Mesodermal cell (in vitro differentiated cells): ENCODE results near the gene FAM174B.

ENCODE experiments used
- H3K27ac ChIP-seq: 2 replicates; pipeline ENCODE4 v1.7.0; 2013; ENCODE audit warnings: mild to moderate bottlenecking, low read depth, low read length, moderate library complexity; ENCODE audit not compliant: severe bottlenecking
- H3K36me3 ChIP-seq: 2 replicates; pipeline ENCODE4 v1.7.1; 2013; ENCODE audit warnings: mild to moderate bottlenecking, low read length, moderate library complexity; ENCODE audit not compliant: control insufficient read depth, insufficient read depth
- H3K4me1 ChIP-seq: one replicate; pipeline ENCODE4 v1.7.1; 2013; ENCODE audit warnings: mild to moderate bottlenecking, low read length; ENCODE audit not compliant: insufficient read depth, control insufficient read depth, poor library complexity, severe bottlenecking
- H3K4me3 ChIP-seq: 2 replicates; pipeline ENCODE4 v1.7.0; 2013; ENCODE audit warnings: low read length, control low read depth, mild to moderate bottlenecking; ENCODE audit not compliant: insufficient read depth, poor library complexity, severe bottlenecking; ENCODE audit errors: extremely low read depth
- H3K9me3 ChIP-seq: 2 replicates; pipeline ENCODE4 v1.7.1; 2013; ENCODE audit warnings: mild to moderate bottlenecking, low read length, moderate library complexity; ENCODE audit not compliant: control insufficient read depth
- WGBS, 2 experiments: methylation state at CpG; one replicate each; pipeline ENCODE4 v1.1.5; 2013; ENCODE audit warnings: missing lambda C conversion rate in 2 of 2; ENCODE audit not compliant: insufficient coverage in 2 of 2; 5-methylcytosine and 5-hydroxymethylcytosine counted together

Gene FAM174B

DNA sequence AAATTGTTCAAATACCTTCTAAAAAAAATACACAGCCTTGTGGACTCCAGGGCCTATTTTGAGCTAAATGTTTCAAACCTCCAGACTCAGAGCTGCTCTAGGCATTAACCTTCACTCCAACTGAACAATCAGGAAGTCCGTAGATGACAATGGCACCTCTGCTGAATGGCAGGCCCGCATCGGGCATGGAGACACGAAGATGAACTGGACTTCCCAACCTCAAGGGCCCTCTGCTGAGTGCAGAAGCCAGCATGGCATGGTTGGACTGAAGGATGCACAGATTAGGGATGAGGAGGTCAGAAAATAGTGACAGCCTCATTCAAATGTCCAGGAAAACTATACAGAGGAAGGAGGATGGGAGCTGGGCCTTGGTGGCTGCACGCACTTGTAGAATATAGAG lies 2.2 kb downstream of the FAM174B start:
- 90 to 98% methylated on average over 4 to 5 of the region's 5 CpGs for WGBS, 2 experiments
- no peak overlapping the region for H3K4me3 ChIP-seq
- no peaks in the 10 kb centered on the region for H3K4me1 ChIP-seq

DNA sequence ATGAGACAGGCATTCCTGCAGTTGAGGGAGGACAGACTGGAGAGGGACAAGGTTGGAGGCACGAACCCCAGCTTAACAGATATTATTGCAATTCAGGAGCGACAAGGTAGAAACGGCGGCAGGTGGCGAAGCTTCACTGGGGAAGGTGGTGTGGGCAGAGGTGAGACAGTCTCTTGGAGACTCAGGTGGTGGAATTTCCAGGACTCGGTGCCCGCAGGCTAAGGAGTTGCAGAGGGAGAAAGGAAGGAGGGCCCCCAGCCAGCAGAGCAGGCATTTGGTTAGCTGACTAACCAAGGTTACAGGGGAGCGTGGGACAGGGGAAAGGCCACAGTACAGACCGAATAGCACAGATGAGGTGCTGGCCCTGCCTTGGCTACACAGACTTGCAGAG lies 3.0 kb downstream of the FAM174B start:
- Histone ChIP-seq H3K4me3 (no peak overlapping the region), H3K36me3 (peaks cover 14% of the 10 kb centered on the region), H3K4me1 (no peaks in the 10 kb centered on the region), H3K9me3 (peaks cover 13% of the 10 kb centered on the region), H3K27ac (no peak overlapping the region)
- WGBS, 2 experiments, result 86 to 97% methylated on average over 7 to 9 of the region's 9 CpGs

More for the DNA sequence above, 2.2 kb downstream of the FAM174B start:
- peaks cover 11% of the 10 kb centered on the region for H3K9me3 ChIP-seq
- H3K36me3 ChIP-seq, result peaks cover 14% of the 10 kb centered on the region
- no peak overlapping the region for H3K27ac ChIP-seq

DNA sequence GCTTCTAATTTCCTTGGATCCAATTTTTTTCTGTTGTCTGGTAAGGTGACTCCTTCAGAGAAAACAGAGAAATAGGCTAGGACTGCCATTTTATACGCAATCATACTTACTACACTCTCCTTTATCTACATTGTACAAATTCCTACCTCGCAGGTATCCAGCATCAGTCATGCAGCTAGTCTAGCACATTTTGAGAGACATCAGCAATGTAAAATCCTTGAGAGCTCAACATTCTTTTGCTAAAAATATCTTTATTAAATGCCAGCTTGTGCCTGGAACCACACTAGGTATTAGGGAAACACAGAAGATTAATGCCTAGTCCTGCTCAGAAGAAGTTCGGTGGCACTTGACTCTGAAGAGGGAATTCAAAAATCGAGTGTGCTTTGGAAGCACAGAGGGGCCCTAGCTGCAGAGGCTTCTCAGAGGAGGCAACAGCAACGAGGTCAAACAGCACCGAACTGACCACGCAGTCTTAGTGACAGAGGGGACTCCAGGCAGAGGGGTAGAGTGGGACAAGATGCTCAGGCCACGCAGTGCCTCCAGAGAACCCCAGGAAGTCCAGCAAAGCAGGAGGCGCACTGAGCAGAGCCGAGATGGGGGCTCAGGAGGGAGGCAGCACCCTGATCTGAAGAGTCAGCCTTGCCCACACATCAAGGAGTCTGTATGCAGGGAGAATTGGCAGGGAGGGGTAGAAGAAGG lies 3.5 kb downstream of the FAM174B start:
- WGBS, 2 experiments, result 84 to 86% methylated on average over 9 to 10 of the region's 10 CpGs
- Histone ChIP-seq H3K27ac (no peak overlapping the region), H3K4me3 (no peak overlapping the region), H3K9me3 (peaks cover 13% of the 10 kb centered on the region), H3K36me3 (peaks cover 14% of the 10 kb centered on the region), H3K4me1 (no peaks in the 10 kb centered on the region)

DNA sequence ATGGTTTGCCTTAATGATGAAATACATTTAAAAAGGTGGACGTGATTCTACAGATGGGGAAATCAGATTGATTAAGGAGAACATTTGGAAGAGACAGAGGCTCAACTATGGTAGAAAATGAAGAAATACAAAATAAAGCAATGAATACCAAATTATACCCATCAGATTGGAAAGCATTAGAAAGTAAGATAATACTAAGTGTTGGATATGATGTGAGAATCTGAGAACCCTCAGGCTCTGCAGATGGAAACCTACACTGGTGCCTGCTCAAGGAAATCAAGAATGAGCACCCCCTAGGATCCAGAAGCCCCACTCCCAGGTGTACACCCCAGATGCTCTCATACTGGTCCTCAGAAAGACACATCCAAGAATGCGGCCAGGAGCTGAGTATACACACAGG lies 4.6 kb downstream of the FAM174B start:
- 100% methylated on average over 1 of the region's 2 CpGs; no CpG with 5 or more reads in 1 of the 2 experiments for WGBS, 2 experiments
- Histone ChIP-seq H3K4me3 (no peak overlapping the region), H3K4me1 (no peaks in the 10 kb centered on the region), H3K36me3 (peaks cover 14% of the 10 kb centered on the region), H3K27ac (no peak overlapping the region), H3K9me3 (peaks cover 8% of the 10 kb centered on the region)

DNA sequence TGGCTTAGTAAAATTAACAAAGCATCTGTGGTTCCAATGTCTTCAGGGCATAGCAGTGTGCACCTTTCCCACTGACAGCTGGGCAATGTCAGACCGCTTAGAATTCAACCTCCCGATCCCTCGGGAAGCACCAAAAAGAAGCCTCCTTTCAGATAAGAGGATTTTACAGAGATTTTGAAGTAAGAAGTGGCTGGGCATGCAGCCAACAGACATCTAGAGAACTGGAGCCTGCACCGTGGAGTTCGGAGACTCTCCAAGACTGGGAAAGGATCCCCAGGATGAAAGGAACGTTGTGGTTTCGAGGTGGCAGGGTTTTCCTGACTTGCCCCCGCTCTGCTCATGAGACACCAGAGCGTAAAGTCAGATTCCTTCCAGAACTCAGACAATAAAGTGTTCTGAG lies 5.3 kb downstream of the FAM174B start:
- 96 to 100% methylated on average over 5 to 9 of the region's 9 CpGs for WGBS, 2 experiments
- Histone ChIP-seq H3K27ac (no peak overlapping the region), H3K4me1 (no peaks in the 10 kb centered on the region), H3K4me3 (no peak overlapping the region), H3K36me3 (peaks cover 14% of the 10 kb centered on the region), H3K9me3 (peaks cover 8% of the 10 kb centered on the region)

DNA sequence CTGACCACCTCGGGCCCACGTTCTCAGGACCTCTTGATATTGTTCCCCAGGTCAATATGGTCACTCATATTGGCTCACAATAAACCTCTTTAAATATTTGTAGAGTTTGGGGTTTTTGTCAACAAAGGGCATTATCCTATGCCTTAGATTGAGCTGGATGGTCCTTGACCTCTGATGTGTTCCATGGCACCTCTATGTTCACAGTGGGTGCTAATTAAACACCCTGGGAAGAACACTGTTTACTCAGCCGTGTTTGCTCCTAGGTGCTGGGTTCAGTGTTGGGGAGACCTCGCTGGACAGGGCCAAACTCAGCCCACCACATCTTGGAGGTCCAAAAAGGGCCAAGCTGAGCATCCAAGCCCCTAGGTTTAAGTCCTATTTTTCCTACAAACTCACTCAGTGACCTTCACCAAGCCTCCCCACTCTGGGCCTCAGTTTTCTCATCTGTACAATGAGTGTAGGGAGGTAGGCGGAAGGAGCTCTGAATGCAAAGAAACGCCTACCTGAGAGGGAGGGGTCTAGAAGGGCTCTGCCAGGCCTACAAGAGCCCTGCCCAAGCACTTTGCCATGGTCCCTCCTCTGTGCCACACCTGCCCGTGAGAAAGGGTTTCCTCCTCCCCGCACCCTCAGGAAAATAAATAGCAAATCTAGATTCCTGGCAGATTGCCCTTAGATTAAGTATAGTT lies 7.2 kb downstream of the FAM174B start:
- peaks cover 10% of the 10 kb centered on the region for H3K36me3 ChIP-seq
- H3K4me3 ChIP-seq, result no peak overlapping the region
- peaks cover 8% of the 10 kb centered on the region for H3K9me3 ChIP-seq
- 22 to 67% methylated on average over 1 to 3 of the region's 8 CpGs for WGBS, 2 experiments
- peaks cover 7% of the 10 kb centered on the region for H3K4me1 ChIP-seq
- no peak overlapping the region for H3K27ac ChIP-seq

DNA sequence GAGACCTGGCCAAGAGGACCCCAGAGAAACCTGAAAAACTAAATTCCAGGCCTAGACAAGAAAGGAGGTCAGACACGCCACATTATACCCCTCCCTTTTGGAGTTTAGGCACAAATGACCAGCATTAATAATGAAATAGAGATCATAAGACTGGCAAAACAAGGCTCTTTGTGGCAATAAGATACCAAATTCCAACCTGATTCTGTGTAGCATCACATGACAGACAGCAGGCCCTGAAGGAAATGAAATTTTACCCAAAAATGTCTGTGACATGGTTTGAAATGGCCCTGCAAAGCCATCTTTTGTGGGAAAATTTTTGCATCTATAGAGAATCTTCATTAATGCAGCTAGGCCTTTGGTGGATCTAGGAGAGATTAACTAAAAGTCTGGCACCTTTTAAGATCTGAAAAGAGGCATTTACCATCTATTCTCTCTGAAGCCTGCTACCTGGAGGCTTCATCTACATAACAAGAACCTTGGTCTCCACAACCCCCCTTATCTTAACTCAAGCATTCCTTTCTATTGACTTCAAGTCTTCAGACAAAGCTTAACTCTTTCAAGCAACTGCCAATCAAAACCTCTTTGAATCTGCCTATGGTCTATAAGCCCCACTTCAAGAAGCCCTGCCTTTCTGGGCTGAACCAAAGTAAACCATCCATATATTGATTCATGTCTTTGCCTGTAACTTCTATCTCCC lies 8.0 kb downstream of the FAM174B start:
- H3K27ac ChIP-seq, result no peak overlapping the region
- peaks cover 8% of the 10 kb centered on the region for H3K9me3 ChIP-seq
- H3K4me3 ChIP-seq, result no peak overlapping the region
- H3K4me1 ChIP-seq, result peaks cover 7% of the 10 kb centered on the region
- peaks cover 9% of the 10 kb centered on the region for H3K36me3 ChIP-seq
- no CpG with 5 or more reads among the region's 1 CpG for WGBS, 2 experiments

DNA sequence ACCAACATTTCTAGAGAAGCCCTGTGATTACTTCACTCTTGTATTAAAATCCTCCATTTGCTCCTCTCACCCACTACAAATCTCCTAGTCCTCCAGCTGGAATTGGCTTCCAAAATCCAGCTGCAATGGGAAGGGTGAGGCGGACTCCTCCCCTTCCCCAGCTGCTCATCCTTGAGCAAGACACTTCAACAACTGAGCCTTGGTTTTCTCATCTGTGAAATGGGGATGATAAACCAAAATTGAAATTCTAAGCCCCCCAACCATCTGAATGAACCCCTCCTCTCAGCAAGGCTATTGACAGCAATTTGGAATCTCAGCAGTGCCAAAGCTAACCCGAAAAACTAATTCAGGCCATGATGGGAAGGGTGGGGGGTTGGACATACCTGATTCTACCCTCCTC lies 9.4 kb downstream of the FAM174B start:
- H3K36me3 ChIP-seq, result peaks cover 9% of the 10 kb centered on the region
- H3K4me1 ChIP-seq, result peaks cover 7% of the 10 kb centered on the region
- no peak overlapping the region for H3K27ac ChIP-seq
- WGBS, 2 experiments, result no CpG with 5 or more reads among the region's 2 CpGs
- peaks cover 8% of the 10 kb centered on the region for H3K9me3 ChIP-seq
- no peak overlapping the region for H3K4me3 ChIP-seq

DNA sequence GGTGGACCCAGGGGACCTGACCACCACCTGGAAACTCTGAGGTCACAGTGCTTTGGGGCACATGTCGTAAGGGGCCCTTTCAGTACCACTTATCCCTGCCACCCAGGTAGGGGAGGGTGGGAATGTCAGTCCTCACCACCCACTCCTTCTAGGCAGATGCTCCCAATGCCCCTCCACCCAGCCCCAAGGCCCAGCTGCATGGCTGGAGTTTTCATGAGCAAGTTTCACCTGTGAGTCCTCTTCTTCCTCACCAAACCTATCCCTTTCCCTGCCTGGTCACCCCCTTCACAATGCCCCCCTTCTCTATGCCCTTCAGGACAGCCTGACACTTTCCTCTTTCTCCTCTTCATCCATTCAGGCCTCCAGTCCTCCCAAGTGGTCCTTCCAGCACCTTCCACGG lies 9.8 kb downstream of the FAM174B start:
- Histone ChIP-seq H3K4me1 (peaks cover 7% of the 10 kb centered on the region), H3K4me3 (no peak overlapping the region), H3K27ac (no peak overlapping the region), H3K36me3 (peaks cover 9% of the 10 kb centered on the region), H3K9me3 (peaks cover 7% of the 10 kb centered on the region)
- 35 to 100% methylated on average over 1 to 2 of the region's 2 CpGs for WGBS, 2 experiments

DNA sequence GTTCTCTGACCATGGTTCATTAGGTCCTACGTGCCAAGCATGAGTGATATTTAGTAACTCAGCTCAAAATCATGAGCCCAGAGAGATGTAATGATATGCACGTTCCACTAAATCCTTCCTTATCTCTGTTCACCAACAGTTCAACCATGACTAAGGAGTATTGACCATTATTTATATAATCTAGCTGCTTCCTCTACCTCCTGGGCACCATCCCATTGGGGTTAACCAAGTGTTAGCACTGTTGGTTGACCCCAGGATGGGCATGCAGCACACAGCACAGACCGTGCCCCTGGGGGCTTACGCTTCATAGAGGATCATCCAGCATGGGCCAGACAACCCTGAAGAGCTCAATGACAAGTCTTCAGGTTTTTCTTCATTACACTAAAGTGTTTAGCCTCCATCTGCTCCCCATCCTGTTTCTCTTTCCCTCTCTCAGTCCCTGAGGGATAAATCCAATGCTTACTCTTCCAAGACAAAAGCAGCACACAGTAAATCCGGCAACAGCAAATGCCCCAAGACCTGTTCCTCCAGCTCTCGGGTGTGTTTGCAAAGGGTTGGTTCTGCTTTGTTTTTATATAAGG lies 10.4 kb downstream of the FAM174B start:
- H3K36me3 ChIP-seq, result peaks cover 4% of the 10 kb centered on the region
- peaks cover 7% of the 10 kb centered on the region for H3K4me1 ChIP-seq
- H3K27ac ChIP-seq, result no peak overlapping the region
- 100% methylated on average over 4 to 5 of the region's 6 CpGs for WGBS, 2 experiments
- peaks cover 5% of the 10 kb centered on the region for H3K9me3 ChIP-seq
- no peak overlapping the region for H3K4me3 ChIP-seq
